Stimulated activated CD8-positive, alpha-beta memory T cell treated with anti-CD3 and anti-CD28 coated beads, Interleukin-4, amount 100 ng/mL, for 48 hours (primary cell): ENCODE results near the gene NAGA.
A peak's percentile ranks its signal among the peaks of the same experiment; 100 is the strongest.
"Not testable (repeated sequence)": the region's sequence is repeated elsewhere in the genome, so short reads cannot be mapped to it uniquely, and the experiment has no call there.

Experiments
- DNase-seq: peaks from one replicate; pipeline ENCODE4 v3.0.0-alpha.2; 2020

NAGA gene

DNA sequence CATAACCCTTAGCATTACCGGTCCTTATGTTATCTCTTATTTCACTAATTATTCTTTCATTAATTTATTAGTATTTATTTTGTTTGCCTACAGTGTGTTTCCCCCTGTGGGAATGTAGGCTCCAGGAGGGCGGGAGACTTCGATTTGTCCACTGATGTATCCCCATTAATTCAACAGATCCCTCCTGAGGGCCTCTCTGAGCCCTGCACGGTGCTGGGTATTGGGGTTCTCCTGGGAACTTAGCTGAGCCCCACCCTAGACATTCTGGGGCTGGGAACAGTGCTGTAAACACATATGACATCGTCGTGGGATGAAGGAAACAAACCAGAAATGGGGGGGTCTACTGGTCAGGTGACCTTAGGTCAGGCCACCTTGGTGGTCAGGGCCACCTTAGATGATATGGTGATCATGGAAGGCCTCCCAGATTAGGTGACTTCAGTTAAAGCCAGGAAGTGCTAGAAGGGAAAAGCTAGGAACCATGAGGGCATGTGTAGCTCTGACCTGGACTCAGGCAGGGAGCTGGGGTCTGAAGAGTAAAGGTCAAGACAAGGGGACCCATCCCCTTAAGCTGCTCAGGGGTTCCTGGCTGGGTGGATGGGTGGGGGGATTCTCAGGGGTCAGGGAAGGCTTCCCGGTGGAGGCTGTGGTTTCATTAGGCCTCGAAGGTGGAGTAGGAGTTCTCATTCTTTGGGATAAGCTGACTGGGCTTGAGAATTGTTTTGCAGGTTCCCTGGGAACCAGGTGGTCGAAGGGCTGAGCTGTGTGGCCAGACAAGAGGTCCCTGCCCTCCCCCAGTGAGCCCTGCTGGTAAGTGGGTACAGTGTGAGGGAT, 4.4 kb upstream of the NAGA start:
- DNase-seq: no peak

DNA sequence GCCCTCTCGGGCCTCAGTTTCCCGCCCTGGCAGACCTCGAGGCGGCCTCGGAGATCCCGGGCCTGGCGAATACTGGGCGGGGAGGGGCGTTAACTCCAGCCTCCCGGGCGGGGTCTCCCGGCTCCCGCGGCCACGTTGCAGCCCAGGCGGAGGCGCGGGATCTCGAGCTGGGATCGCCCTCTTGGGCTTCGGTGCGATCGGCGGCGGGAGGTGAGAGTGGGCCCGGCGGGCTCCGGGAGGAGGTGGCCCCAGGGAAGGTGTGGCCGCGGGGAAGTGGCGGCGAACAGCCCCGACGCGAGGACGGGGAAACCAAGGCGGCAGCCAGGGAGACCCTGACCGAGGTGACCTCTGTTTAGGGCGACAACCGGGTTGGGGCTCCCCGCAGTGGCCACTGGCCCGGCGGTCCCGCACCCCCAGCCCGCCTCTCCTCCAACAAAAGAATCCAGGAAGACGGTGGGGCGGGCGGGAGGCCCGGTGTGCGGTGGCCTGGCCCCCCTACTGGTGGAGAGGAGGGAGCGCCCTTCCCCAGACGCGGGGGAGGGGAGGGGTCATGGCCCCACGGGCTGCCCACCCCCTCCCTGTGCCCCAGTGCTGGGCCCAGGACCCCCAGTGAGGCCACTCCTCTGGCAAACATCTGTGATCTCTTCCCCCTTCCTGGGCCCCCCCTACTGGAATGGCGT, 3.7 kb upstream of the NAGA start, which contains the start of gene PHETA2:
Gene PHETA2, plus strand, starts transcription at position 117 of the 680 bp plus-strand sequence. CDS start 3,046 bp downstream, outside the sequence.
- DNase-seq: peak; percentile 69

DNA sequence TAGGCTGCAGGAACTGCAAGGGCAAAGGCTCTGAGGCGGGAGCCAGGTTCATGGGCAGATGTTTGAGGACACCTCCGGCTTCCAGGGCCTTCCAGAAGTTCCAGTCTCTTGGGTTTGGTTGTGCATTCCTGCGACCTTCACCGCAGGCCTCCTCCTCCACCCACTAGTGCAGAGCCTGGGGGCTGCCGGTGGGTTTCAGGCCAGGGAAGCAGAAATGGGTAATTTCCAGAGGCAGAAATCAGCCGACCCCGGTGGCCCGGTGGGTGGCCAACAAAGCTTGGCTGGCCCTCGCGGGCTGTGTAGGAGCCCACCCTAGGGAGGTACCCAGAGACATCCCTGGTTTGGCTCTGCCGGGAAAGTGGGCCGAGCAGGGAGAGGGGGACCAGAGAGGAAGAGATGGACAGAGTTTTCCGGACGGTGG, 3.0 kb upstream of the NAGA start:
- DNase-seq: no peak

DNA sequence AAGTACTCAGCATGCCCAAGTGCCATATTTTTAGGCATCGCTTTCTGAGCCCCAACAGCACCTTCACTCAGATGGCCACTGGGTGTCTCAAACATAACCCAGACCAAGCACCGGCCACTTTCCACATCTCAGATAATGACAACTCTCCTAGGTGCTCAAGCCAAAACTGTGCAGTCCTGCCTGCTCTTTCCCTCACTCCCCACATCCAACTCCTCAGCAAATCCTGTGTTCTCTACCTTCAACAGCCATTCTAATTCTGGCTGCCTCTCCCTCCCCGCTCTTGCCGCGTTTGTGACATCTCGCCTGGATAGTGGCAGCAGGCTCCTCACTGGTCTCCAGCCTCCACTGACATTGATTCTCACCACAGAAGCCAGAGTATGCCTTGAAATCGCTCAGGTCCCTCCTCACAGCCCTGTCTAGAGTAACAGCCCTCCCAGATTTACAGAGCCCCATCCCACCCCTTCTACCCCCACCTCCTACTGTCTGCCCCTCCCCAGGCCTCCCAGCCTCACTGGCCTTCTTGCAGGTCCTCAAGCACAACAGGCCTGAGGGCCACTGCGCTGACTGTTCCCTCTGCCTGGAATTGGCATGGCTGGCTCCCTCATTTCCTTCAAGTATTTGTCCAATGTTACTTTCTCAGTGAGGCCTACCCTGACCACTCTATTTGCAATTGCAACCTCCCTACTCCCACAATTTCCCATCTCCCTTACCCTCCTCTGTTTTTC, 2.2 kb upstream of the NAGA start:
- DNase-seq: no peak

- DNase-seq: not testable (repeated sequence)
Measured at GRCh38 chr22:42071508-42071907, 896 bp upstream of the NAGA start.

- DNase-seq: no peak
Measured at GRCh38 chr22:42069801-42070516, 653 bp downstream of the NAGA start.

- DNase-seq: no peak
Measured at GRCh38 chr22:42068291-42068690, 2.3 kb downstream of the NAGA start.

DNA sequence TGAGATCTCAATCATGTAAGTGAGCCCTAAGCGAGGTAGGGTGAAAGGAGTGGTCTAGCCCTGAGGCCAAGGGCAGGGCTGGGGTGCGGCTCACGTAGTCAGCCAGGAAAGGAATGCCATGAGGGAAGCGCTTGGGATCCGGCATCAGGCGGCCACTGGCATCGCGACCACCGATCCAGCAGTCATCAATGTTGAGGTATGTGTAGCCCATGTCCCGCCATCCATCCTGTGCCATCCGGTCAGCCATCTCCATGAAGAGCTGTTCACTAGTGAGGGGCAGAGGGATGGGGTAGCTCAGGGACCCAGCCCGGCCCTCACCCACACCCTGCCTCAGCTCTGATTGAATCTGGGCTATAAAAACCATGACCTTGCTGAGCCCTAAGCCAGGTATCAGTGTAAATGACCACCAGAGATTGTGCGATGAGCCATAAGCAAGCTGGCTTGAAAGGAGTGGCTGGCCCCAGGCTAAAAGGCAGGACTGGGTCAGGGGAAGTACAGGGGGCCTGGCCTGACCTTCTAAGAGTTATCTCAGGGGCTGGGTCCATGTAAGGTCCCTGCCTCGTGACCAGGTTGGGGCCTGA, 2.9 kb downstream of the NAGA start:
- no peak for DNase-seq

DNA sequence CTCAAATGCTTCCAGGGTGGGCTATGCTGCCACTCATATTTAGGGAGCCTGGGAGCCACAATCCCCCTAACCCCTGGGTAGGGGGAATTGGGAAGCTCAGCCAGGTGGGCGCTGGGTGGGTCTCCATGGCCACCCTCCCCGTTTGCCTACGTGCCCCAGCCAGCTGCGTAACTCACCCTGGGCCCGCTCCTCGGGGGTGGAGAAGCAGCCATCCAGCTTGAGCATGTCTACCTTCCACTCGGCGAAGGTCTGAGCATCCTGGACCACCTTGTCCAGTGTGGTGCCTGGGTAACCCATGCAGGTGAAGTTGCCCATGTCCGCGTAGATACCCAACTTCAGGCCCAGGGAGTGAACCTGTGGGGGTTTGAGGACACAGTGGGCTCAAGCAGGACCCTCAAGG, 3.7 kb downstream of the NAGA start:
- no peak for DNase-seq

- no peak for DNase-seq
Measured at GRCh38 chr22:42066126-42066761, 4.4 kb downstream of the NAGA start.

GRCh38 chr22:42065438-42066125, 5.0 kb downstream of the NAGA start:
- no peak for DNase-seq

- no peak for DNase-seq
Measured at GRCh38 chr22:42064629-42065028, 6.0 kb downstream of the NAGA start.

GRCh38 chr22:42062506-42063170, 8.0 kb downstream of the NAGA start:
- no peak for DNase-seq

DNA sequence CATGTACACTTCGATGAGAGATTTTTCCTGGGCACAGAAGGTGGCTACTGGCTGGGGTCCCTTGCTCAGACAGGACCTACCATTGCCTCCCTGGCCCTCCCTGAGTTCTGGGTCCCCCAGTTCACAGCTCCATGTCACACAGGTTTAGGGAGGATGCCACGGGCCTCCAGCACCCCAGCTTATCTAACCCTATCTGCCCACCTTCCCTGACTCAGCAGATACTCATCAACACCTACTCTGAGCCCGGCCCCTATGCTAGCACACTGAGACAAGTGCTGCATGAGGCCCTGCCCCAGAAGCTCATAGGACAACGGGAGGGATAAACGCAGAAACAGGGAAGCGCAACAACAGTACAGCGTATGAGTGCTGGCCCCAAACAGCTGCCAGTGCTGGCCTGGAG, 9.6 kb downstream of the NAGA start:
- no peak for DNase-seq

GRCh38 chr22:42060489-42060888, 10.1 kb downstream of the NAGA start:
- DNase-seq: no peak

DNA sequence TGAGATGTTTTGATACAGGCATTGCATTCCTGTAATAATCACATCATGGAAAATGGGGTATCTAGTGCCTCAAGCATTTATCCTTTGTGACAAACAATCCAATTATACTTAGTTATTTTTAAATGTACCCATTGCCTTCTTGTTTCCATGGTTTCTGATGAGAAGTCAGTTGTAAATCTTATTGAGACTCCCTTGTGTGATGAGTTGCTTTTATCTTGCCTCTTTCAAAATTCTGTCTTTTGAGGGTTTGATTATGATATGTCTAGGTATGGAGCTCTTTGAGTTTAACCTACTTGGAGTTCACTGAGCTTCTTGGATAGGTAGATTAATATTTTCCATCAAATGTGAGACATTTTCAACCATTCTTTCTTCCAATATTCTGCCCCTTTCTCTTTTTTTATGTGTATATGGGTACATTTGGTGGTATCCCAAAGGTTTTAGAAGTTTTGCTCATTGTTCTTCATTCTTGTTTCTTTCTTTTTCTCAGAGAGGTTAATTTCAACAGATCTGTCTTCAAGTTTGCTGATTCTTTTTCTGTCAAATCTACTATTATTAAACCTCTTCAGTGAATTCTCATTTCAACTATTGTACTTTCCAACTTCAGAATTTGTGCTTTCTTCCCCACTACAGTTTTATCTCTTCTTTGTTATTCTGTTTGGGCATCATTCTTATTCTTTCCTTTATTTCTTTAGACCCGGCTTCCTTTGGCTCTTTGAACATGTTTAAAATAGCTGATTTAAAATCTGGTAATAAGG, 13.7 kb downstream of the NAGA start:
- DNase-seq: no peak

DNA sequence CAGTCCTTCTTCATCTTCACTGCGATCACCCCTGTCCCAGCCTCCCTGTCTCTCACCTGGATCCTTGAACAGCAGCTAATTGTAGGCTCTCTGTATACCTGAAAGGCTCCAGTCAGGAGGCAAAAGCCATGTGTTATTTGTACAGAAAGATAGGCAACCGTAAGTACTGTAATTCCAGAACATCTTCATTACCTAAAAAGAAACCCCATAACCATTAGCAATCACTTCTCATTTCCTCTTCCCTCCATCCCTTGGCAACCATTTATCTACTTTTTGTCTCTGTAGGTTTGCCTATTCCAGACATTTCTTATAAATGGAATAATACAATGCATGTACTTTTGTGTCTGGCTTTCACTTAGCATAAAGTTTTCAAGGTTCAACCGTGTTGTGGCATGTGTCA, 17.8 kb downstream of the NAGA start:
- DNase-seq: no peak

- DNase-seq: no peak
Measured at GRCh38 chr22:42050641-42051180, 19.9 kb downstream of the NAGA start.

- no peak for DNase-seq
Measured at GRCh38 chr22:42041784-42042183, 28.8 kb downstream of the NAGA start.

- no peak for DNase-seq
Measured at GRCh38 chr22:42039271-42039670, 31.3 kb downstream of the NAGA start.
